Naive thymus-derived CD8-positive, alpha-beta T cell (primary cell): ENCODE measurements around the gene IPO5. TPM values are rescaled to one million over a fixed set of nuclear protein-coding genes. Genes with fewer than 3 reads are reported as not detected.

Experiments
- polyA plus RNA-seq, 3 donors: library from polyadenylated mRNA; unstranded; fragments of 300-500 nt; fragmentation: Illumina TruSeq; gene quantifications; one replicate each; pipeline ENCODE4 v1.2.3, GENCODE V29; 2021
- total RNA-seq, 8 experiments: library from RNA in 2 of 8; stranded (reverse) in 2 of 8; gene quantifications; one replicate each; pipeline ENCODE4 v1.2.3 and lab custom pipeline; 2021 to 2026

IPO5 gene
- total and polyA plus RNA-seq, 5 experiments from 2014 or later, result 33.1 to 94.1 (median 38.8) TPM

Other genes starting within 250 kb of the IPO5 start
- under 1 TPM; 0.25 to 0.55 TPM for gene FARP1, start 189.4 kb downstream of the IPO5 start, total RNA-seq
- under 1 TPM; 0.03 to 0.22 (median 0.03) TPM for gene FARP1, start 189.4 kb downstream of the IPO5 start, polyA plus RNA-seq
- not detected for gene RNF113B, start 223.6 kb downstream of the IPO5 start, total RNA-seq
- not detected for gene RNF113B, start 223.6 kb downstream of the IPO5 start, polyA plus RNA-seq